HG03571 (cell line): ENCODE results near the gene IP6K3.

ENCODE experiments used
- ATAC-seq: cut with Tn5 transposase; IDR thresholded peaks from one replicate; pipeline ENCODE4 v1.9.1; 2021; ENCODE audit not compliant: unreplicated experiment

IP6K3 gene

DNA sequence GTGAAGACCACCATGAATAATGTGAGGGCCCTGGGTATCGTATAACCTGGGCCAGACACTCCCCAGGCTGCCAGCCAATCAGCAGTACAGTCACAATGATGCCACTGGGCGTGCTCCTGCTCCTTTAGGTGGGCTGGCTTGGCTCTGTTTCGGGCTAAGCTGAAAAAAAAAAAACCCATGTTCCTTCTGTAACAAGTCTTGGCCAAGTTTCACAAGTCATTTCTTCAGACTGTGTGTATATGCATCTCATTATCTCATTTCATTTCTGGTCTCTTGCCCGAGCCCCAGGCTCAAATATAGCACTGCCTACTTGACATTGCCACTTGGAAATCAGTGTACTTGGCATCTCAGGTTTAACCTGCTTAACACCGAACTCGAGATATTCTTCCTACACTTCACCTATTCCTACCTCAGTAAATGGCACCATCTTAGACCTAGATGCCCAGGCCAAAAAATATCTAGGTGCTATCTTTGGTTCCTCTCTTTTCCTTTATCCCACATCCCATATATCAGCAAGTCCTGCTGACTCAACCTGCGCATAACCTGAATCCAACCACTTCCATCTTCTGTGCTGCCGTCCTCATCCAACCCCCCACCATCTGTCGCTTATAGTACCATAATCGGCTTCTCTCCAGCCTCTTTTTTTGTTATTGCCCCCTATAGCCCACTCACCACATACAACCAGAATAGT lies 37.0 kb downstream of the IP6K3 start:
- no peak for ATAC-seq

DNA sequence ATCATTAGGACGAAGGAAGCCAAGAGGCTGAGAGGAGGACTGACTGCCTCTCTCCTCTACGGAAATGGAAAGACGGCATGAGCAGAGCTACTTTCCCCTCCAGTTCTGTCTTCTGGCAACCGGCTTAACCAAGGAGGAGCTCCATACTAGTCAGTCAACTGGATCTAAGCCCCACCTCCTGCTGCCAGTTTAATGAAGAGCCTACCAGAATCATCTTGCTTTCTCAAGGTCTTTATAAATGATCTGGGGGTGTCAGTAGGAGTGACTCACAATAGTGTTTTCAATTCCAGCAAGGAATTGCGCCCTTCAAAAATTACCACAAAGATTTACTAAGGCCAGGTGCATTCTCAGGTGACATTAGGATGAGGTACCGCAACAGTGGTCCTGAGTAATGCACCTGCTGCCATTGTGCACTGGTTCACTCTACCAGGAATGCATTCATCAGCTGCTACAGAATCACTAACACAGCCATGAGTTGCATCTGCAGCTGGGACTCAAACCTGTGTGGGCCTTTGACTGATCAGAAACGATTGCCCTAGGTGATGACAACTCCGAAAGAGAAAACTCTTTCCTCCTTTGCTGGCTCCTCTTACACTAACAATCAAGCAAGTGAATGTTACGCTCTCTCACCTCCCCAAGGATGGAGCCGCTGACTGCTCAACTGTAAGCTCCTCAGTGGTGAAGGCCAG lies 38.0 kb downstream of the IP6K3 start:
- no peak for ATAC-seq

DNA sequence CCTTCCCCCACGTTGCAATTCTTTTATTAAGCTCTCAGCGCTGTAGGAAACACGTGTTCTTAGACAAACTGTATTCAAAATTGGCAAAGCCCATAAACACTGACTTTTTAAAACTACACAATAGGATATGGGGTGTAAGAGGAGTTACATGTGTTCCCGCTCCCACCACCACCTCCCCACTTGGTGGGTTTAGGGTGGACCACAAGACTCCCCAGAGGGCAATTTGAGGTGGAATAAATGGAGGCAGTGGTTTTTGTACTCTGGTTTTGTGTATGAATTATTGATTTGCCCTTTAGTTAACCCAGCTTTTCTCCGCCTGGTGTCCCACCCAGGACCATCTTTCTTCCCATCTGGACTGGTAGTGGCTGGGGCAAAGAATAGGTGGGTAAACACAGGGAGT lies 38.9 kb downstream of the IP6K3 start:
- ATAC-seq: no peak

DNA sequence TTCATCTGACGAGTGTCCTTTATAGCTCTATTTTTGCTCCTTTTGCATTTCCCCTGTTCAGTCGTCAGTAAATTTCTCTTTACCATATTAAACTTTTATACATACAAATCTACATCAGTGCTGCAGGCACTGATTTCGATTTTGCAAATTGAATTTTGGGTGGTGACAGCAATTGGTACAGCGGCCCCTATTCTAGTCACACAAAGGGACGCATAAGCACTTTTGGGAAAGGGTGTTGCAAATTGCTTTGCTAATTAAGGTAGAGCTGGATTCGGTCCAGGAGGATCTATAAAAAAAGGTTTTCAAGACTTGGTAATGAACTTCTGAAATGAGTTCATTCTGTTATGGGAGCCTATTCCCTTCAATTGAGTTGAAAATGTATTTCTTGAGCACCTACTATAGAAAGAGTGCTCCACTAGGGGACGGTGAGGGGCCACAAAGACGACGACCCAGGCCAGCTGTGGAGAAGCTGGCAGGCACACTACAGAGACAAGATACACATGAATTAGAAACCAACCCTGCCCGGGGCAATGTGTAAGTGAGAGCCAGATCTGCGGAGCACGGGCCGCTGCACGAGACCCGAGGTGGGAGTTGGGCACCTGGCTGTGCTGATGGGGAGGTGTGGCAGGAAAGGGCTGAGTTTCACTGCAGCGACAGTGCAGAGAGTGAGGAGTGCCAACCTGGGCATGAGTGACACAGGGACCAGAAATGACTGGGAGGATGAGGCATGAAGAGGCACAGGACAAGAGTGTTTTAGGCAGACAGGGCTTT lies 40.6 kb downstream of the IP6K3 start:
- ATAC-seq: no peak

DNA sequence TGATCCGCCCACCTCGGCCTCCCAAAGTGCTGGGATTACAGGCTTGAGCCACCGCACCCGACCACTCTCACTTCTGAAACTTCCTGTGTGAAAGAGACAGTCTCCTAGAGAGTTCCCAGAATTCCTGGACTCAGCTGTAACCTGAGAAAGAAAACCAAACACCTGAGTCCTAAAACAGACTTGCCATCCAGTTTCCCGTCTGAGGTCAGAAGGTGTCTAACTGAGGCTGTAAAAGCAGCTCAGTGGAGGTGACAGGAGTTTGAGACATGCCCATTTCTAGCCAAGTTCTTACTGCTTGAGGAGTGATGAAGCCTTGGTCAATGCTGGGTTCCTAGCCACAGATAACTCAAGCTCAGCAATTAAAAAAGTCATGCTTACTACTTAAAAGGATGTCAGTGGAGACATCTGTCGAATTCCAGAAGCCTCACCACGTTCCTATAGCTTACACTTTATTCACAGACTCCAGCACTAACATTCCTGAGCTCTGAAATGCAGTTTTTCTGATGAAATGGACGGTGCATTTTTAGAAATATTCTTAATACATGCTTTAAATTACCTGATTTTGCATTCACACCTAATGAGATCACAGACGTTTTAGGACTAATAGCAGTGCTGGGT lies 41.3 kb downstream of the IP6K3 start:
- no peak for ATAC-seq

DNA sequence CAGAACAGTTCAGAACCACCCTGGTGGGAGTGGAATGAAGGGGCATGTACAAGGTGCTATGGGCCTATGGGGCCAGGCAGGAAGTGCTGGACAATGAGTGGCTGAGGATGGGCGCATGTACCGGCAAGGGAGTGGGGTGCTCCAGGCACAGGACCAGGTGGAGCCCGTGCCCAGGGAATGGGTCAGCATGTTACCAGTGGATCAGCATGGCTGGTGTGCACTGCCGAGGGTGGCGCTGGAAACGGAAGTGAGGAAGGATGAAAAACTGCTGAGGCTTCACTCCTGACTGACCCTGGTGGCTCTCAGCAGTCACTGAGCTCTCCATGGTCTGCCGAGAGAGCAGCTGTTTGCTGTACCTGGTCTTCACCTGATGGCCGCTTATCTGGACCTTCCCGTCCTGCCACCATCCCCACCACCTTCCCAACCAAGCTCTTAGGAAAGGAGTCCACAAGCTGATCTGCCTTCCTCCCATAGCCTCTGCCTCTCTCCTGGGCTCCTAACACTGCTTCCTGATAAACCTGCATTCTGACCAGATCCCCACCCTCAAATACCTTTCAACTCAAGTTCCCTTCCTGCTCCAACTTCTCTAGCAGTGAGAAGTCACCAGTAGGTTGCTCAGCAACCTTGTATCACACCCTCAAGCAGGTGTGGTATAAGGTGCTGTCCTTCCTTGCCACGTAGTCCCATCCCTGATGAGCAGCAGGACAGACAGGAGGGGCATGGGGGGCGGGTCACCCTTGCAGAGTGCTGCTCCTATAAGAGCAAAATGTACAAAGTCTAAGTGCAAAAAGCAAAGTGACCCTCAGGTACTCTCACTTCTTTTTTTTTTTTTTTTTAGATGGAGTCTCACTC lies 42.3 kb downstream of the IP6K3 start:
- ATAC-seq: no peak

DNA sequence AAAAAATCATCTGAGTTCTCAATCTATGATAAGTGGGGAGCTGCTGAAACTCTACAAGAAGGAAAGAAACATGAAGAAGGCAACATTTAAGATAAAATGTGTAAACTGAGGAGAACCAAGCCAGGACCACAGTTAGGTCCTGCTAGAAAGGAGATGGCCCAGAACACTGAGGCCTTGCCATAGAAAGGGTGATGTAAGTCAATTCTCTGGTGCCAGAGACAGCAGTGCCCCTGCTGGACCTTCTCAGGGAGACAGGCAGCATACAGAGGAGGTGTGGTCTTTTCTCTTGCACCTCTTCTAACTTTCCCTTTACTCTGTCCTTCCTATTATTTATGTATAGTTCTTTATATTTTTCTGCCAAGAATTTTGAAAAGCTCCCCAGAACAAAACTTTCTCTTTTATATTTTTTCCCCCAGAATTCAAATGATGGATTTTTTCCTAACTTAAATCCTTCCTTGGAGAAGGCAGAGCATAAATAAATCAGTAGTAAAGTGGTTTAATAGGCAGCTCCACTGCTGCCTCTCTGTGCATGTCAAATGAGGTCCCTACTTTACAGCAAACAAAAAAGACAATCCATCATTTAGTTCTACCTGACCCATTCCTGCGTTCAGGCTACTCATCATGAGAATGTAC lies 44.2 kb downstream of the IP6K3 start:
- no peak for ATAC-seq

DNA sequence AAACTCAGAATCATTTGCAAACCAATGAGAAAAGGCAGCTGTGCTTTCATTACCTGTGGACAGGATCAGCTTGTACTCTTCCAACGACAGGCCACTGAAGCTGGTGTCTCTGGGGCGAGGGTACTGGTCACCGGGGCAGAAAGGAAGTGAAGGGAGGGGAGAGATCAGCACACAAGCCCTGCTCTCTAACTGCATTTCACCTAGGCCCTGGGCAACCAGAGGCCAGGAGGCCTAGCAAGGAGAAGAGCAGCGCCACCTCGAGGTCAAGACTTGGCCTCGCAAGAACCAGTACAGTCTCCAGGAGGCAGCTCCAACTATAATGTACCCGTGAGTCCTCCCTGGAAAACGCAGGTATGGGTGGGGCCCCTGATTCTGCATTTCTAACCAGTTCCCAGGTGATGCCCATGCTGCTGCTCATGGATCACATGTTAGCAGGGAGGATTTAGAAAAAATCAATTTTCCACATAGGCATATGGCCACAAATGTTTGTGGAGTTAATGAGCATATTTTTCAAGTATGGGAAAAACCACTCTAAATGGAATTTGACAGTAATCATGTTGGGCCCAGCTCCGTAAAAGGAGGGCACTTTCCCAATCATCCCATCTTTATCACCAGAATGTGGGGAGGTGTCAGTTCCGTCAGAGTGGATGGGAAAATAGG lies 46.2 kb downstream of the IP6K3 start:
- no peak for ATAC-seq

DNA sequence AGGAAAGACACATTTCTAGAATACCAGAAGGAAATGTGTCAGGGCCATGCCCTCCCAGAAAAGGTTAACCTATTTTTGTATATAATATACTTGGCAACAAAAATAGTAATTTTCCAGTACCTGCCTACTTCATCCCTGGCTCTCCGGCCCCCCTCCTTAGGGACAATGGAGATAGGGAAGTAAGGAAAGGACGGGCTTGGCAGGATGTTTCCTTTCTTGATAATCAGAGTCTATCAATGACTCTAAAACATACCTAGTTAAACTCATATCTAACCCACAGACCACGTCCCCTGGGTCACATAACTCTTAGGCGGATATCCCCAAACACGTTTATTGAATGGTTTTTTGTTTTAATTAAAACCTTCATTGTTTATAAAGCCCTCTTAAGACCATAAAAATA lies 47.0 kb downstream of the IP6K3 start:
- ATAC-seq: no peak

DNA sequence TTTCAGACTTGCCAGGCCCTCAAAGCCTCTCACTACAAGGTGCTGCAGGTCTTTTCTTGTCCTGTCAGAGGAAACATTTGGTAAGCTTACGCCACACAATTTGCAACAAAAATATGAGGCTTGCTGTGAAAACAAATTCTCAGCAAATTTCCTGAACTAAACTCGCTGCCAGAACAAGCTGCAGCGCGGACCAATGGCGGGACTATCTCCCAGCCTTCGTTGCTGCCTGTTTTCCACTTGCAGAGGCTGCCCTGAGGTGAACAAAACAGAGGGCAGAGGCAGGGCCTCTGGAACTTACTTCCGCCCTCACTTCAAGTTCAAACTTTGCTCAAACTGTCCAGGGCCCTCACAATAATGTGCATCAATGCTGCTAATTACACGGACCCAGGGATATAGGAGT lies 47.6 kb downstream of the IP6K3 start:
- no peak for ATAC-seq

DNA sequence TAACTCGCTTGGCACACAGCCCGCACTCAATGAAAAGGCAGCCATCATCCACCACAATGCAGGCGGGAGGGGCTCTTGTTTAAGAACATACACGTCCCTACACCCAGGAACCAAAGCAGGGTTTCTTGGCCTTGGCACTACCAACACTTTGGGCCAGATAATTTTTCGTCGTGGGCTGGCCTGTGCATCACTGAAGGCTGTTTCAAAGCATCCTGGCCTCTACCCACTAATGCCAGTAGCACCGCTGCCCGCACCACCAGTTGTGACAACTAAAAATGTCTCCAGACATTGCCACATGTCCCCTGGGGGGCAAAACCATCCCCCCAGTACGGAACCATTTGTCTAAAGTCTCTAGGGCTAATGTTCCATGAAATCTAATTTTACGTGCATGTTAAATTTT lies 48.2 kb downstream of the IP6K3 start:
- no peak for ATAC-seq

DNA sequence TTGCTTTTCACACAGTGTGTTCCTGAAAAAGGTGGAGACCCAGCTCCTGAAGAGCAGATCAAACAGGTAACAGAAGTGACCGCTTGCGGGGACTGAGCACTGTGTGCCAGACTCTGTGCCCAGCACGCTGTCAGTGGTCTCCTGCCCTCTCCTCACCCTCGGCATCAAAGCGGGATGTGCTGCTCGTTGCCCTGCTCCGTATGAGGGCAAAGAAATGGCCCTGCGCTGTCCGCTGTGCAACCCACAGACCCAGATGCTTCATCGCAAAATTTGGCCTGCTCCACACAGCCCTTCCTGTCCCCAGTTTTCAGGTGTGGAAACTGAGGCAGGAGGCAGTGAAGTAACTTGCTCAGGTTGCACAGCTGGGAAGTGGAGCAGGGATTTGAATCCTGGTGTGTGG lies 48.9 kb downstream of the IP6K3 start:
- no peak for ATAC-seq

DNA sequence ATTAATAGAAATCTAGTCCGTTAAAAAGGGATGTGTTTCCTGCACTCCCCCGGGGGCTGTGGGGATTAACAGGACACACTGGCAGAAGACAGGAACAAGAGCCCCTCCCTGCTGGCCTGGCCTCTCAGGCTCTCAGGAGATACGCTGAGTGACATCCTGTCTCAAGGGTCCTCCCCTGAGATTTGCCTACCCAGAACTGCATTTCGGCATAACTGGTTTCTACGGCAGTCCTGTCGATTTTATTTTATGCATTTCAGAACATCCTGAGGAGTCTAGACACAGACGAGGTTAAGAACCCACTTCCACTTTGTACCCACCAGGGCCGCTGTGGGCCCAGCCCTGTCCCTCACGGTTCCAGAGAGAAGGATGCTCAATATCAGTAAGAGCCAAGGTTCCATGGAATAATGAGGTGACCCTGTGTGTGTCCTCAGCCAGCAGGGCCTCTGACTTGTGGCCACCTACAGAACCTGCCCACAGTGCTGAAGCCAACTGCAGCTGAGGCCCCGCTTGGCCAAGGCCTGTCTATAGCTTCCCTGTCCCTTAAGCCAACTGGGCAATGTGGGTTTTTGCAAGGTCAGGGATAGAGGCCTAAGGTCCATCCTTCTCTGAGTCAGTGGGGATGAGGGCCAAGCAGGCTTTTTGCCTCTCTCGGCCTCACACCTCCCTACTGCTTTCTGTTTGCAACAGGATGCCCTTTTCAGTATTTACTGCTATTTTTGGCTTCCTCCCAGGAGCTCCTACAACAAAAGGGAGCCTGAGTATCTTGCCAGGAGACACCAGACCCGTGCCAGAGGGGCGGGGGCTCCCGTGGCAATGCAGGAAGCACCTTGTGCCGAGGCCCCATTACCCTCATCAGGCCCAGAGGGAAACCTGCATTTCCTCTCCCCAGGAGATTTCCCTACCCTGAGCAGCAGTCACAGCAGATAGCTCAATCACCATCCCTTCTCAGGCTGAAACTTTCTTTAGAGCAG lies 49.9 kb downstream of the IP6K3 start:
- no peak for ATAC-seq

DNA sequence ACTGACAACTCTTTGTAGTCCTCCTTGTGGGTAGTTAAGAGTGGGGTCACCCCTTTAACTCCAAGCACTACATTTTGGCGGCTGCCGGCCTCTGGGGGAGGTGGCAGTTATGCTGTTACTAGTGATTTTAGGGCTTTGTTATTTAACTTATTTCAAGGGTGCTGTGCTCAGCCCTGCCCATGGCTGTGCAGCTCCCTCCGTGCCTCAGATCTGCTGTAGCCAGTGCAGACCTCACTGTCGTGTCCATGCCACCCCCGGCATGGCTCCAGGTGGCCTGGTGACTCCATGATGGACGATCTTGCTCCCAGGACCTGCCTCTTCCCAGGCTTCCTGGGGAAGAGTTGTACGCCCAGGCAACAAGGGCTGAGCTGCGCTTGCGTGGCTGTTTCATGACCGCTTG lies 50.6 kb downstream of the IP6K3 start:
- ATAC-seq: no peak

DNA sequence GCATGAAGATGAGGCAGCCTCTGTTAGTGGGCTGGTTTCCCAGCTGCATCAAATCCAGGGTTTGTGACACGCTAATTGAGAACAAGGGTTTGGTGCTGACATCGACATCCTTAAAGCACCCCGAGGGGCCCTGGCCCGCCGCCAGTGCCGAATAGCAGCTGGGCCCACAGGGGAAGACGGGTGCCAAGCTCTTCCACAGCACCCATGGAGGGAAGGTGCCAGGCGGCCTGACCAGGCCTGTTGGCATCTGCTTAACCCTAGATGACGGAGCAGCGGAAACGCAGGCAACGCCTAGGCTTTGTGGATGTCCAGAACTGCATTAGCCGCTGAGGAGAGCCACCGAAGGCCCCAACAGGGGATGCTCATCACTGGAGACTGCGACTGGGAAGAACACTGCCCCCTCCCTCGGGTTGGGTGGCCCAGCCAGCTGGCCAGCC lies 51.2 kb downstream of the IP6K3 start:
- no peak for ATAC-seq

DNA sequence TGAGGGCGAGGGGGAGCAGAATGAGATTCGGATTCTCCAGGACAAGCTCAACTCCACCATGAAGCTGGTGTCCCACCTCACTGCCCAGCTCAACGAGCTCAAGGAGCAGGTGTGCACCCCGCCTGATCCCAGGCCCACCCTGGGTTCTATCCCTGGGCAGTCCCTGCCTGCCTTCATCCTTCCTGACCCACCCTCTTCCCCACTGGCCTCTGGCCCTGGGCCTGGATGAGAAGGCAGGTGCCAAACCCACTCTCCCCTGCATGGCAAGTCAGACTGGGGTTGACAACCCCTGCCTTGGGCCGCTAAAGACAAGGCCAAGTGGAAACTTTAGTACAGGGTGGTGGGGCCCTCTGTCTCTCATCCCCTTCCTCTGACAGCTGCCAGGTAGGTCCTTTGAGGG lies 51.7 kb downstream of the IP6K3 start:
- ATAC-seq: no peak

DNA sequence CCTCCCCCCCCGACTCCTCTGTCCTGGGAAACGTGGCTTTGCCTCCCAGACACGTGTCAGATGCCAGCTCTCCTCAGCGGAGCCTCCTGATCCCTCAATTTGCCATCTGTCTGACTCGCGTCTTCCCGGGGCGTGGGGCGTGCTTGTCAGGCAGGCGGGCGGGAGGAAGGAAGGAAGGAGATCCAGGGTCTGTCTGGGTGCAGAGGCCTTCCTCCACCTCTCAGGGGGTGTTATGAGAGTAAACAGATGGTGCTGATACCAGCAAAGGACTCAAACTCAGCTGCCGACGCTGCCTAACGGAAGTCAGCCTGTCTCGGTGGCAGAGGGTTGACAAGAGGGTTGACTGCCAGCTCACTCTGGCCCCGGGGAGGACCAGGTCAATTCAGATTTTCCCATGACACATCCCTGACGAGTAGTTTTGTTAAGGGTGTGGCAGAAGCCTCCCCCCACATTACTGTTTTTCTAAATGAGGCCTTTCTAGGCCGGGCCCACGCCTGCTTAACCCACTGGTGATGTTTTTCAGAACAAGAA lies 52.2 kb downstream of the IP6K3 start:
- no peak for ATAC-seq
